Occipital lobe (tissue), 2 donors: ENCODE data around the gene ZNF548. TPM values are rescaled to one million over a fixed set of nuclear protein-coding genes. Genes with fewer than 3 reads are reported as not detected.
"Not testable (repeated sequence)": the region's sequence is repeated elsewhere in the genome, so short reads cannot be mapped to it uniquely, and the experiment has no call there.

Source experiments
- DNase-seq: peaks from one replicate; lab custom pipeline; 2025; lab: John Stamatoyannopoulos, UW
- total RNA-seq: library from RNA; depleted of rRNA; stranded (reverse); fragments of >200 nt; gene quantifications from one replicate; pipeline ENCODE4 v1.2.3, GENCODE V29; 2014

Gene ZNF548
- 49.1 TPM for total RNA-seq

DNA sequence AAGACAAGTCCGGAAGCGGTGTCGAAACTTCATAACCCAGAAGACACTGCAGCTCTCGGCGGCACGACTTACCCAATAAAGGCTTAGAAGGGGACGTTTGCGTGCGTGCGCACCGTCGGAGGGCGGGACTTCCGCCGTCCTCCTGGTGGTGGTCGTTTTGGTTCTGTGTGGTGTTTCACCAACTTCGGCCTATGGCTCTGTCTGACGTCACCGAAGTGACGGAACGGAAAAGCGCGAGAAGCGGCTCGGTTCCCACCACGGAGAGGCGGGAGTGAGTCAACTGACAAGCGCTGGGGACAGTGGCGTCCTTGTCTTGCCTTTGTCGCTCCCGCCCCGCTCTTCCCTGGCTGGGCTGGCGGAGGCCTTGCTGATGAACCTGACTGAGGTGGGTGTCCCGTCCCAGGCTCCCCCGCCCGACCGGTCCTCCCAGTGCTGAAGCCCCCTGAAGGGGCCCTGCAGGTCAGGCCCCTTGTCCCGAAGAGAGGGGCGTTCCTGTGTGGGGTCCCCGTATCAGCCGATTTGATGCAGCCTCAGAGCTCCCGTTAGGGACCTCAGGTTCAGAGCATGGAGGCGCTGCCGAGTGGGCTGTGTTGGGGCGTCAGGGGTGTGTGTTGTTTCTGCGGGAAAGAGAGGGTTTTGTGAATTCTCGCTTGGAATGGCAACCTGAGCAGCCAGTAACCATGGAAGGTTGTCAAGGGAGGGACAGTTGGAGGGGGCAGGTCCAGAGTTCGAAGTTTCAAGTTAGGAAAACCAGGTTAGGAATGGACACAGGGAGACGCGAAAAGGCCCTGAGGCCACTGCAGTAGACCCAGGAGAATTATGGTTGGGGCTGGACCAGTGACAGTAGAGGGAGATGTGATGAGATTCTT lies at the start of gene ZNF548:
Gene ZNF548 (plus strand): TSS at position 125 of the 869 bp plus-strand sequence. CDS start 246 bp downstream, at position 371.
- peak; percentile 98 for DNase-seq

DNA sequence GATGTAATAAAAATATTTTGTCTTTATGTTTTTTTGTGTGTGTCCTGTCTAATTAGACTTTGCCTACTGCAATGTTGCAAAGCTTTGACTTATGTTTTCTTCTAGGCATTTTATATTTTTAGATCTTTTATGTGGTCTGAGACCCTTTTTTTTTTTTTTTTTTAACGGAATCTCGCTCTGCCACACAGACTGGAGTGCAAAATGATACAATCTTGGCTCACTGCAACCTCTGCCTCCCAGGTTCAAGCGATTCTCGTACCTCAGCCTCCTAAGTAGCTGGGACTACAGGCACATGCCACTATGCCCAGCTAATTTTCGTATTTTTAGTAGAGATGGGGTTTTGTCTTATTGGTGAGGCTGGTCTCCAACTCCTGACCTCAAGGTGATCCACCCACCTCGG lies 47.1 kb upstream of the ZNF548 start:
- no peak for DNase-seq

DNA sequence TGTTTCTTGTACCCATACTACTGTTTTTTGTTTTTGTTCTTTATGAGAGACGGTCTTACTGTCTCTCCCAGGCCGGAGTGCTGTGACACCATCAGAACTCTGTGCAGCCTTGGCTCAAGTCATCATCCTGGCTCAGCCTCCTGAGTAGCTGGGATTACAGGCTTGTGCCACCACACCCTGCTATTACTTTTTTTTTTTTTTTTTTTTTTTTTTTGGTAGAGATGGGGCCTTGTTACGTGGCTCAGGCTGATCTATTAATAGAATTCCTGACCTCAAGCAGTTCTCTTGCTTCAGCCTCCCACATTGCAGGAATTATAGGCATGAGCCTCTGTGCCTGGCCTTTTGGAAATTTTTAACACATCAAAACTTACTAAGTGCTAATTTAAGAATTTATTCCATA lies 41.5 kb upstream of the ZNF548 start:
- DNase-seq: no peak

DNA sequence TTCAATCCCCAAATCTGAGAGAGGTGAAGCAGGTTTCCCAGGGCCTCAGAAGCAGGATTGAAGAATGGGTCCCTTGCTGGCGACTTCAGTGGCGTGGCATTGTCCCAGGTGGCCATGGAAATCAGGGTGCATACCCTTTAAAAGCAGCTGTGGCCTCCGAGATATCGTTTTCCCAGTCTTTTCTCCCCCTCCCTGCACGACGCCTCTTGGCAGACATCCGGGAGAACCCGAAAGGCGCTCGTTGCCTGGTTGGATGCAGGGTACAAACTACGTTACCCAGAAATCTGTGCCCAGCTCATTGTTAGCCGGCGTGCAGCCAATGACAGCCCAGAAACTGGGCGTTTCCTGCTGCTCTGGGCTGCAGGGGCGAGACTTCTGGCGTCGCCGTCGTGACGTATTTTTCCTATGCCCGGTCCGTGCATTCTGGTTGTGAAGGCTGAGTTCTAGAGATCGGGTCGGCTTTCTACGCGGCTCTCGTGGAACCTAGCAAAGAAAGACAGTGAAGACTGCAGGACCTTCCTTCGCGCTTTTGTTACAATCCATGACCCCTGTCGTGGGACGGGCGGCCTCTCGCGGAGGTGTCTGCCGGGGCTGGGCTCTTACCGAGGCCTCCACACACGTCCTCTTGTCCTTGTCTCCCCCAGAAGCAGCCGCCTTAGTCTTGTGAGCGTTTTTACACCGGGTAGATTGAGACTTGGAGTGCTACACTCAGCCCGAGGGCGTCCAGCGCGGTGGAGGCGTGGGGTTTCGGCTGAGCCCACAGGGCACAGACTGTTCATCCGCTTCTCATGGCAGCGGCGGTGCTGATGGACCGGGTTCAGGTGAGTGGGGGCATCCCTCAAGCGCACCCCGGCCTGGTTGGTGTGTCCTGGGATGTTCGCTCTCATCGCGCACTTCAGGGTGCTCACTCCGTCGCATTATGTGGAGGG lies 38.5 kb upstream of the ZNF548 start, which contains the start of gene ZNF304:
Gene ZNF304 (plus strand): TSS at position 395 of the 929 bp plus-strand sequence. CDS start 394 bp downstream, at position 789.
- peak; percentile 96 for DNase-seq

DNA sequence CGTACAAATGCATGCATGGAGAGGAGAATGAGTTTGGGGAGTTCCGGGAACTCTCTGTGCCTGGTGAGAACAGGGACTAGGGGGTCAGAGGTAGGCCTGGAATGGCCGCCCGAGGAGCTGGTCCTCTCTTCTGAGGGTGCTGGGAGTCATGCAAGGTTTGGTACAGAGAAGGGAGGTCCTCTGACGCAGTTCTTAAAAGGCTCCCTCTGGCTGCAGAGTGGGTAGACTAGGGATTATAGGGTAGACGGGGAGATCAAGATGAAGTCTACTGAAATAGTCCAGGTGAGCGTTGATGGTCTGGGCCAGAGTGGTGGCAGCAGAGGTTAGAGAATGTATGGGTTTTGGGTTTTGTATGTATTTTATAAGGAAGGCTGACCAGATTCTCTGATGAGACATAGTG lies 37.8 kb upstream of the ZNF548 start:
- DNase-seq: no peak

DNA sequence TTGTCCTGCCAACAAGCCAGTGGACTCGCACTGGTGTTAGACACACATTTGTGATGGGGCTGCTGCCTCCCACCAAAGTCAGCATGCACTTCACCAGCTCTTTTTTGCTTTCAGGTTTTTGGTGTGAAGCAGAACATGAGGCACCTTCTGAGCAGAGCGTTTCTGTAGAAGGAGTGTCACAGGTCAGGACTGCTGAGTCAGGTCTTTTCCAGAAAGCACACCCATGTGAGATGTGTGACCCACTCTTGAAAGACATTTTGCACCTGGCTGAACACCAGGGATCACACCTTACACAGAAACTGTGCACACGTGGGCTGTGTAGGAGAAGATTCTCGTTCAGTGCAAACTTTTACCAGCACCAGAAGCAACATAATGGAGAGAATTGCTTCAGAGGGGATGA lies 33.7 kb upstream of the ZNF548 start:
- no peak for DNase-seq

DNA sequence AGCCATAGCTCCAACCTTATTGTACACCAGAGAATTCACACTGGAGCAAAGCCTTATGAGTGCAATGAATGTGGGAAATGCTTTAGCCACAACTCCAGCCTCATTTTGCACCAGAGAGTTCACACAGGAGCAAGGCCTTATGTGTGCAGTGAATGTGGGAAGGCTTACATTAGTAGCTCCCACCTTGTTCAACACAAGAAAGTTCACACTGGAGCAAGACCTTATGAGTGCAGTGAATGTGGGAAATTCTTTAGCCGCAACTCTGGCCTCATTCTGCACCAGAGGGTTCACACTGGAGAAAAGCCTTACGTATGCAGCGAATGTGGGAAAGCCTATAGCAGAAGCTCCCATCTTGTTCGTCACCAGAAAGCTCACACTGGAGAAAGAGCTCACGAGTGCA lies 32.2 kb upstream of the ZNF548 start:
- DNase-seq: no peak

DNA sequence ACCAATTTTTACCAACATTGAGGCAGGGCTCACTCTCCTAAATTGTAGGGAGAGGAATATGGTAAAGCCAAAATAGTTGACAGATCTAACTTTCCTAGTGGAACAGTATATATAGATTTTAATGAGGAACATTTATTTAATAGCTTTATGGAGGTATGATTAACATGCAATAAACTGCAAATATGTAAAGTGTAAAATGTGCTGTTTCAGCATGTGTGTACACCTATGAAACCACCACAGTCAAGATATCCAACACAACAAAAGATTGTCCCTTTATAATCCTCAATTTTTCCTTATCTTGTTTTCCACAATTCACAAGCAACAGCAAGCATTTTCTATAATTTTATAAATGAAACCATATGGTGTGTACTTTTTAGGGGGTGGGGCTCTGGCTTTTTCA lies 30.4 kb upstream of the ZNF548 start:
- DNase-seq: no peak

DNA sequence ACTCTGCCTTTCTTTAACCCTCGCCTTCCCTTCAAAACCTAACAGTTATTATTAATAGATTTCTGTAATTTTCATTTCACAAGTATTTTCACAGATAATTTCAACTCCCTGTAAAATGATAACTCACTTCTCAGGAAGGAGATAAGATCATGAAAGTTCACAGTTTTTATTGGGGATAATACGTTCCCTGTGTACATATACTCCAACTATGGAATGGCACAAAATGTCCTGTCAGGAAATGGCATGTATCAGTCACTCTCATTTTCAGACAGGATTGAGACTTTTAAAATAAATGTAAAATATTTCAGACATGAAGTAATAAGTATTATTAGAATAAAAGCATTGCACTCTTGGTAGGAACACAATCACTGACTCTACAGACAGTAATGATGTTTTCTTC lies 27.2 kb upstream of the ZNF548 start:
- DNase-seq: no peak

DNA sequence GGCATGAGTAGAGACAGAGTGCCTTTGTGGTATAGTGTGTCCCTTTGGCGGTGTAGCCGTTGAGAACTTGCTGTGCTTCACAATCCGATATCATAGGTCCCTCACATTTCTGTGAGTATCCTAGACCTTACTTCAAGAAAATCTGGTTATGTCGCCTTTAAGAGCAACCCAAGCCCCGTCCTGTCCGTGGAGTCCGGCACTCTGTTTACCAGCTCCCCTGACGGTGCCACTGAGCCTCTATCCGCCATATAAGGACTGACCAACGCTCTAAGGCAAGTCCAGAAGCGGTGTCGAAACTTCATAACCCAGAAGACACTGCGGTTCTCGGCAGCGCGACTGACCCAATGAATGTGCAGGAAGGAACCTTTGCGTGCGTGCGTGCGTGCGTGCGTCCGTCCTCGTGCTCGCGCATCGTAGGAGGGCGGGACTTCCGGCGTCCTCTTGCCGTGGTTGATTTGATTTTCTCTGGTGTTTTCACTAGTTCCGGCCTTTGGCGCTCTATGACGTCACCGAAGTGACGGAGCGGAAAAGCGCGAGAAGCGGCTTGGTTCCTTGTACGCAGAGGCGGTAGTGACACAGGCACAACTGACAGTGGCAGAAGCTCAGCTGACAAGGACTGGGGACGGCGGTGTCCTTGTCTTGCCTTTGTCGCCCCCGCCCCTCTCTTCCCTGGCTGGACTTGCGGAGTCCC lies 26.5 kb upstream of the ZNF548 start, which contains the start of the genes TRAPPC2B and ZNF547:
Gene TRAPPC2B (plus strand): TSS at position 555 of the 691 bp plus-strand sequence. CDS start 1,283 bp downstream, outside the sequence.
Gene ZNF547 (plus strand): TSS at position 555 of the 691 bp plus-strand sequence. CDS start 5,005 bp downstream, outside the sequence.
- peak; percentile 98 for DNase-seq

DNA sequence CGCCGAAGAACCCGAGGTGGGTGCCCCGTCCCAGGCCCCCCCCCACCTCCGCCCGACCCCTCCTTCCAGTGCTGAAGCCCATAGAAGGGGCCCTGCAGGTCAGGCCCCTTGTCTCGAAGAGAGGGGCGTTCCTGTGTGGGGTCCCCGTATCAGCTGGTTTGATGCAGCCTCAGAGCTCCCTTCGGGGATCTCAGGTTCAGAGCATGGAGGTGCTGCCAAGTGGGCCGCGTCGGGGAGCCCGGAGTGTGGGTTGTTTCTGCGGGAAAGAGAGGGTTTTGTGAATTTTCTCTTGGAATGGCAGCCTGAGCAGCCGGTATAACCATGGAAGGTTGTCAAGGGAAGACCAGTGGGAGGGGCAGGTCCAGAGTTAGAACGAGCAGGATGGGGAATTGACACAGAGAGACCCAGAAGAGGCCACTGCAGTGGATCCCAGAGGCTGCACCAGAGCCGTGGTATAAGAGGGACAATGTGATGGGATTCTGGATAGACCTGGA lies 25.9 kb upstream of the ZNF548 start:
- DNase-seq: no peak

DNA sequence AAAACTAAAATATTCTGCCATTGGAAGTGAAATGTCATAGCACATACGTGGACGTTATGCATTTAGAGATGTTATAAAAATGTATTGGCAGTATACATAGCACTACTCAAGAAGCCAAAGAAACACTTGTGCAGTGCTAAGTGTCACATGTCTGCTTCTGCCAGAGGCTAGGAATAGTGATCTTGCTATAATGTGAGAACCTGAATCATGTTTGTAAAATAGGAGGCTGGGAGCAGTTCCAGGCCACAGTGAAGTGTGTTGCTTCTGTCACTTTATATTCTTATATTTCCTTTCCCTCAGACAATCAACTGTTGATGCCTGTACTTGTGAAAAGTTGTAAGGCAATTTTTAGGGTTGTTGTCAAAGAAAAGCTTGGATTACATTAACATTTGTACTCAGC lies 22.9 kb upstream of the ZNF548 start:
- DNase-seq: no peak

DNA sequence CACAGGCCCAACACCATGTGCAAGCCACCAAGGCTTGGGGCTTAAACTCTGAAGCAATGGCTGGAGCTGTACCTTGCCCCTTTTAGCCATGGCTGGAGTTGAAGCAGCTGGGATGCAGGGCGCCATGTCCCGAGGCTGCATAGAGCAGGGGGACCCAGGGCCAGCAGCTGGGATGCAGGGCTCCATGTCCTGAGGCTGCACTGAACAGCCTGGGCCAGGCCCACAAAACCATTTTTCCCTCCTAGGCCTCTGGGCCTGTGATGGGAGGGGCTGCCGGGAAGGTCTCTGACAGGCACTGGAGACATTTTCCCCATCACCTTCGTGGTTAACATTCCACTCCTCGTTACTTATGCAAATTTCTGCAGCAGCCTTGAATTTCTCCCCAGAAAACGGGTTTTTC lies 15.5 kb upstream of the ZNF548 start:
- DNase-seq: no peak

DNA sequence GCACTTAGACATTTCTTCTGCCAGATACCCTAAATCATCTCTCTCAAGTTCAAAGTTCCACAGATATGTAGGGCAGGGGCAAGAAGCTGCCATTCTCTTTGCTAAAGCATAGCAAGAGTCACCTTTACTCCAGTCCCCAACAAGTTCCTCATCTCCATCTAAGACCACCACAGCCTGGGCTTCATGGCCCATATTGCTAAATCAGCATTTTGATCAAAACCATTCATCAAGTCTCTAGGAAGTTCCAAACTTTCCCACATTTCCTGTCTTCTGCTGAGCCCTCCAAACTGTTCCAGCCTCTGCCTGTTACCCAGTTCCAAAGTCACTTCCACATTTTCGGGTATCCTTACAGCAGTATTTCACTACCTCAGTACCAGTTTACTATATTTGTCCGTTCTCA lies 15.0 kb upstream of the ZNF548 start:
- DNase-seq: not testable (repeated sequence)

DNA sequence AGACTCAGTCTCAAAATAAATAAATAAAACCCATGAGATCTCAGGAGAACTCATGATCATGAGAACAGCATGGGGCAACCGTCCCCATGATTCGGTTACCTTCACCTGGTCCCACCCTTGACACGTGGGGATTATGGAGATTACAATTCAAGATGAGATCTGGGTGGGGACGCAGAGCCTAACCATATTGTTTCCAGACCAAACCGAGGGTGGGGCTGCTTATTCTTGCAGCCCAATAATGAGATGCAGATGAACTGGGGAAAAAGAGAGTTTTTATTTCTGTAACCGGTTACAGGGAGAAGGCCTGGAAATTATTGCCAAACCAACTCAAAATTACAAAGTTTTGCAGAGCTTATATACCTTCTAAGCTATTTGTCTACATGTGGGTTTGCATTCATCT lies 13.5 kb upstream of the ZNF548 start:
- DNase-seq: no peak

DNA sequence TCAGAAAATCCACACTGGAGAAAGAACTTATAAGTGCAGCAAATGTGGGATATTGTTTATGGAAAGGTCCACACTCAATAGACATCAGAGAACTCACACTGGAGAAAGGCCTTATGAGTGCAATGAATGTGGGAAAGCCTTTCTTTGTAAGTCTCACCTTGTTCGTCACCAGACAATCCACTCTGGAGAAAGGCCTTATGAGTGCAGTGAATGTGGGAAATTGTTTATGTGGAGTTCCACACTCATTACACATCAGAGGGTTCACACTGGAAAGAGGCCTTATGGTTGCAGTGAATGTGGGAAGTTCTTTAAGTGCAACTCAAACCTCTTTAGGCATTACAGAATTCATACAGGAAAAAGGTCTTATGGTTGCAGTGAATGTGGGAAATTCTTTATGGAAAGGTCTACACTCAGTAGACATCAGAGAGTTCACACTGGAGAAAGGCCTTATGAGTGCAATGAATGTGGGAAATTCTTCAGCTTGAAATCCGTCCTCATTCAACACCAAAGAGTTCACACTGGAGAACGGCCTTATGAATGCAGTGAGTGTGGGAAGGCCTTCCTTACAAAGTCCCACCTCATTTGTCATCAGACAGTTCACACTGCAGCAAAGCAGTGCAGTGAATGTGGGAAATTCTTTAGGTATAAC lies 12.0 kb upstream of the ZNF548 start:
- no peak for DNase-seq

DNA sequence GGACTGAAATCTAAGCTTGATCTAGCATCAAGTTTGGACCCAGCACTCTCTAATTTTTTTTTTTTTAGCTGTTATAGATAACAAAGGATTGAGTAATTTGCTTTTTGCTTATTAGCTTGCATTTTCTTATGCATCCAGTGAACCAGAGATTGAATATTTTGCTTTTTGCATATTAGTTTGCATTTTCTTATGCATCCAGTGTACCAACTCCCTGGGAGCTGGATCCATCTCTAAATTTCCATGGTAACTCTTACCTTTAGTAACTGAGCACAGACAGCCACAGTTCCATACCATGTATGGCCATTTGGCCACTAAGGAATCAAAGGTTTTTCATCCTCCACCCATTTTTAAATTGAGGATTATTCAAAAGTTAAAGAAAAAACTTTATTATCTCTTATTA lies 8.7 kb upstream of the ZNF548 start:
- DNase-seq: no peak

DNA sequence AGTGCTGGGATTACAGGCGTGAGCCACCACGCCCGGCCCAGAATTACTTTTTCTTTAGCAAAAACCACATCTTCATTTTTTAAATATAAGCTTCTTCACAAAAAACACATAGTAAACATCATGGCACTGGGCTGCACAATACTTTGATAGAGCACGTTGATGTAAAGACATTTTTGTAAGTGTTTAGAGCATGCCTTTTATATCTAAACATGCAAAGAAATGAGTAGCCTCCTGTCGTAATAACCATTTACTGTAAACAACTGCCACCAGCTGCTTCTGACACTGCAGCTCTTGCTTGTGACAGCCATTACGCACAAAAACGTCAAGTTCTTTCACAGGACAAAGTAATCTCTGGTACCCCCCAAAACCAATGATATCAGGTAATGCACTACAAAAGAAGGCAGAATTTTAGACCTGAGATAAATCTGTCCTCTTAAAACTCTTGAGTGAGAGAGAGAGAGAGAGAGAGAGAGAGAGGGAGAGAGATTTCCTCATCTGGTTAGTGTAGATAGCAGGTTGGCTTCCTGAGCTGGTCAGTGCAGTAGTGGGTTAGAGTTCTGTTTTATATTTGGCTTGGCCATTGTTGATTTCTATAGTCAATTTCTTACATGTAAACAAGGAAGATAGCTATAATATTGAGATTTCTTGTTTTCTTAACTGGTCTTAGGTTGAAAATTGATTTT lies 6.7 kb upstream of the ZNF548 start:
- DNase-seq: no peak

DNA sequence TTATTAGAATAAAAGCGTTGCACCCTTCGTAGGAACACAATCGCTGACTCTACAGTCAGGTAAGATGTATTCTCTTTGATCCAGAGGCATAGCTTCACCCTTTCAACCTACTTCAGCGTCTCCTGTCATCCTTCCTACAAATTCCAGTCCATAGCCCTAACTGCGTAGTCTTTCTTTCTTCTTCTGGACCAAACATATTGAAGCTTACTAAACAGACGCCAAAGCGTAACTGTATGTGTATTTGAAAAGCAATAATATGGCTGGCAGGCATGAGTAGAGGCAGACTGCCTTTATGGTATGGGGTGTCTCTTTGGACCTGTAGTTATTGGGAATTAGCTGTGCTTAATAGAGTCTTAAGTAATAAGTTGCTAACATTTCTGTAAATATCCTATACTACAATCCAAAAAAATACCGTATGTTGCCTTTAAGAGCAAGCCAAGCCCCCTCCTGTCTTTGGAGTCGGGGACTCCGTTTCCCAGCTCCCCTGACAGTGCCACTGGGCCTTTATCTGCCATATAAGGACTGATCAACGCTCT lies 392 bp upstream of the ZNF548 start:
- no peak for DNase-seq

DNA sequence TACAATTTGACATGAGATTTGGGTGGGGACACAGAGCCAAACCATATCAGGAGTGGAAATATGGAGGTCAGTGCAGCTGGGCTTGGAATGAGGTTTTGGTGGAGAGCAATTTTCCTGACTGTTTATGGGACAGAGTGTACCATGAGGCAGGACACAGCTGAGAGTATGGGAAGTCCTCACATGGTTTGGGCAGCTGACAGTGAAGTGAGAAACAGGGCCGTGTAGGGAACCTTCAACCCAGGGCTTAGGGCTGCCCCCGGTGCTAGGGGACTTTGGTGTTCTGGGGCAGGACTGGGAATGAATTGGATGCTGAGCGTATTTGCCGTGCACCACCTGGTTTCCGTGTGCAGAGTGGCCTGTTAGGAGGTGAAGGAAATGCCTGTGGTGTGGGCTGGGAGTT lies 6.1 kb downstream of the ZNF548 start:
- DNase-seq: no peak
